Measurements from ENCODE around the gene TMEM108.

Gene TMEM108

DNA sequence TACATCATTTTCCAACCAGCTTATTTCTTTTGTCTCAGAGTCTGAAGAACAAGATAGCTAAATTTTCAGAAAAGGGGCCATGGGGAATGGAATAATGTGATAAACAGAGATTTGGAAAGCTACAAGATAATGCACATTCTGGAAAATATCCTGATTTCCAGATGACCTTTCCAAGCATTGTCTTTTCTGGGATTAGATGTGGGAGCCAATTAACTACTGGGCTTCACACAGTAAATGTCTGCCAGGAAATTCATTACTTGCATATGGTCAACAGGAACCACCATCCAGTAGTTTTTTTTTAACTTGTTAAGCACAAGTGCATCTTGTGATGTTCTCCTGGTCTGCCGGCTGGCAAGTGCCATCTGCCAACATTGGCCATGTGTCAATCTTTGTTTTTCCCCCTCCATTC, 230.5 kb downstream of the TMEM108 start:
- no peaks in the 10 kb centered on the region for H3K79me2 ChIP-seq (ENCODE audit: insufficient read depth, low read length)
- H3K27ac ChIP-seq (ENCODE audit: low read length), result no peak overlapping the region
- no peaks in the 10 kb centered on the region for H3K27me3 ChIP-seq (ENCODE audit: insufficient read depth, low read length, poor library complexity)
- H3K9me3 ChIP-seq (ENCODE audit: insufficient read depth, low read length, severe bottlenecking), result no peaks in the 10 kb centered on the region
- H3K4me3 ChIP-seq (ENCODE audit: low read depth in 1 of 2, low read length in 2 of 2), result no peak overlapping the region
- H3K4me1 ChIP-seq (ENCODE audit: insufficient read depth, low read length), result no peaks in the 10 kb centered on the region
- no peak overlapping the region for H2AFZ ChIP-seq (ENCODE audit: low read depth, low read length)
- no peak overlapping the region for H3K4me2 ChIP-seq (ENCODE audit: insufficient read depth, low read length)
- no peak for TF ChIP-seq EZH2 (IDR thresholded peaks at IDR 0.05; ENCODE audit: borderline replicate concordance, low read depth, low read length, severe bottlenecking)
- TF ChIP-seq, protein P1, sequence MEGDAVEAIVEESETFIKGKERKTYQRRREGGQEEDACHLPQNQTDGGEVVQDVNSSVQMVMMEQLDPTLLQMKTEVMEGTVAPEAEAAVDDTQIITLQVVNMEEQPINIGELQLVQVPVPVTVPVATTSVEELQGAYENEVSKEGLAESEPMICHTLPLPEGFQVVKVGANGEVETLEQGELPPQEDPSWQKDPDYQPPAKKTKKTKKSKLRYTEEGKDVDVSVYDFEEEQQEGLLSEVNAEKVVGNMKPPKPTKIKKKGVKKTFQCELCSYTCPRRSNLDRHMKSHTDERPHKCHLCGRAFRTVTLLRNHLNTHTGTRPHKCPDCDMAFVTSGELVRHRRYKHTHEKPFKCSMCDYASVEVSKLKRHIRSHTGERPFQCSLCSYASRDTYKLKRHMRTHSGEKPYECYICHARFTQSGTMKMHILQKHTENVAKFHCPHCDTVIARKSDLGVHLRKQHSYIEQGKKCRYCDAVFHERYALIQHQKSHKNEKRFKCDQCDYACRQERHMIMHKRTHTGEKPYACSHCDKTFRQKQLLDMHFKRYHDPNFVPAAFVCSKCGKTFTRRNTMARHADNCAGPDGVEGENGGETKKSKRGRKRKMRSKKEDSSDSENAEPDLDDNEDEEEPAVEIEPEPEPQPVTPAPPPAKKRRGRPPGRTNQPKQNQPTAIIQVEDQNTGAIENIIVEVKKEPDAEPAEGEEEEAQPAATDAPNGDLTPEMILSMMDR (IDR thresholded peaks at IDR 0.05; ENCODE audit: borderline replicate concordance, extremely low read depth, low read length, poor library complexity, severe bottlenecking), result no peak
- no peak overlapping the region for H3K9ac ChIP-seq (ENCODE audit: low read depth, low read length)
- ATAC-seq (ENCODE audit: insufficient read depth, low read depth), result no peak
- H4K20me1 ChIP-seq (ENCODE audit: insufficient read depth, low read length), result no peaks in the 10 kb centered on the region
- no peak for DNase-seq
- no peaks in the 10 kb centered on the region for H3K36me3 ChIP-seq (ENCODE audit: insufficient read depth, low read length)

DNA sequence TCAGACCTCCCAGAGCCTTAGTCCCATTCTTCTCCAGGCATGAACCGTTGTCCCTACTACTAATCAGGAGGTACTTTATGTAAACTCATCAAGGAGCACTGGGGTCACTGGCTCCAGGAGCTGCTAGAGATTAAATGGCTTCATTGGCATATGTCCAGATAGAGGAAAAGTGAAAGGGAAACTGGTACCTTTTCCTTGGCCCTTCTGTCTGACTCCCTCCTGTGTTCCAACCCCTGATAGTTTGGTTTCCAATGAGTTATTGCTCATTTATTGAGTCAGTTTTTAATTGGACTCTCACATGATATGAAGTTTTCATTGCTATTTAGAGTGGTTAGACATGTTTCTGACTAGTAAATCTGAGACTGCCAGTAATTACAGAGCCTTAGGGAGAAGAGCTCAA, 231.2 kb downstream of the TMEM108 start:
- no peak for TF ChIP-seq EZH2 (IDR thresholded peaks at IDR 0.05; ENCODE audit: borderline replicate concordance, low read depth, low read length, severe bottlenecking)
- TF ChIP-seq, protein P1 (IDR thresholded peaks at IDR 0.05; ENCODE audit: borderline replicate concordance, extremely low read depth, low read length, poor library complexity, severe bottlenecking), result no peak
- Histone ChIP-seq H3K9me3 (ENCODE audit: insufficient read depth, low read length, severe bottlenecking) (no peaks in the 10 kb centered on the region), H3K79me2 (ENCODE audit: insufficient read depth, low read length) (no peaks in the 10 kb centered on the region), H3K4me3 (ENCODE audit: low read depth in 1 of 2, low read length in 2 of 2) (no peak overlapping the region), H3K4me1 (ENCODE audit: insufficient read depth, low read length) (no peaks in the 10 kb centered on the region), H3K27ac (ENCODE audit: low read length) (no peak overlapping the region), H3K9ac (ENCODE audit: low read depth, low read length) (no peak overlapping the region), H3K27me3 (ENCODE audit: insufficient read depth, low read length, poor library complexity) (no peaks in the 10 kb centered on the region), H4K20me1 (ENCODE audit: insufficient read depth, low read length) (no peaks in the 10 kb centered on the region), H2AFZ (ENCODE audit: low read depth, low read length) (no peak overlapping the region), H3K4me2 (ENCODE audit: insufficient read depth, low read length) (no peak overlapping the region), H3K36me3 (ENCODE audit: insufficient read depth, low read length) (no peaks in the 10 kb centered on the region)
- ATAC-seq (ENCODE audit: insufficient read depth, low read depth) (no peak), DNase-seq (no peak)

DNA sequence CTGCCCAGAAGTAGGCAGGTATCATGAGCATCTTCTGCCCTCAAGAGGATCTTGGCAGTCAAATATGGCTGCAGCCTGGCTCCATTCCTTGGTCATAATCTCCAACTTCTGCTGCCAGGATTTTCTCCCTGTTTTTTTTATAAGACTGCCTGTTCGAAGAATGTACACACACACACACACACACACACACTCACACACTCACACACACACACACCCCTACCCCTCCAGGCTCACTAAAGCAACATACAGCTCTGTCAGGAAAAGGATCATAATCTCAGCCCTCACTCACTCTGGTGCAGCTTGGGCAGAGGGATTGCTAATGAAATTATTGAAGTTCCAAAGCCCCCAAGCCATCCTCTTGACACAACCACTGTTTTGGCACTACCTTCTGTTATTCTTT, 232.4 kb downstream of the TMEM108 start:
- Histone ChIP-seq H2AFZ (ENCODE audit: low read depth, low read length) (no peak overlapping the region), H3K36me3 (ENCODE audit: insufficient read depth, low read length) (no peaks in the 10 kb centered on the region), H3K9ac (ENCODE audit: low read depth, low read length) (no peak overlapping the region), H3K27me3 (ENCODE audit: insufficient read depth, low read length, poor library complexity) (no peaks in the 10 kb centered on the region), H3K79me2 (ENCODE audit: insufficient read depth, low read length) (no peaks in the 10 kb centered on the region), H3K27ac (ENCODE audit: low read length) (no peak overlapping the region), H4K20me1 (ENCODE audit: insufficient read depth, low read length) (no peaks in the 10 kb centered on the region), H3K4me2 (ENCODE audit: insufficient read depth, low read length) (no peak overlapping the region), H3K4me3 (ENCODE audit: low read depth in 1 of 2, low read length in 2 of 2) (no peak overlapping the region), H3K4me1 (ENCODE audit: insufficient read depth, low read length) (no peaks in the 10 kb centered on the region), H3K9me3 (ENCODE audit: insufficient read depth, low read length, severe bottlenecking) (no peaks in the 10 kb centered on the region)
- ATAC-seq (ENCODE audit: insufficient read depth, low read depth) (no peak), DNase-seq (no peak)
- TF ChIP-seq, protein P1 (IDR thresholded peaks at IDR 0.05; ENCODE audit: borderline replicate concordance, extremely low read depth, low read length, poor library complexity, severe bottlenecking), result no peak
- no peak for TF ChIP-seq EZH2 (IDR thresholded peaks at IDR 0.05; ENCODE audit: borderline replicate concordance, low read depth, low read length, severe bottlenecking)

DNA sequence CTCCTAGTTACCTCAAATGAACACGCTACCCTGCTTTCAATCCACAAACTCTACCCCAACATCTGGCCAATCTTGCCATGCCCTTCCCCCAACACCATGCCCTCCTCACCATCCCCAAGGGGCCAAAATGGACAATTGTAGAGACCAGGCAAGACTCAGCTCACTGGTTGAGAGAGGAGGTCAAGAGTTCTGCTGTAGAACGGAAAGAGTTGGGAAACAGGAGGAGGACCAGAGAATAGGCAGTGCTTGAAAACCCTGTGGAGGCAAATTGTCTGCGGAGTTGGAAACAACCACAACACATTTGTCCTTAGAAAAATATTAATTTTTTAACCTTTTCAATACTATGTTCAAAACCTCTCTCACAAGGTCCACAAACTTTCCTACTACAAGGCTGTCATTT, 232.9 kb downstream of the TMEM108 start:
- H3K79me2 ChIP-seq (ENCODE audit: insufficient read depth, low read length), result no peaks in the 10 kb centered on the region
- DNase-seq (no peak), ATAC-seq (ENCODE audit: insufficient read depth, low read depth) (no peak)
- H3K9me3 ChIP-seq (ENCODE audit: insufficient read depth, low read length, severe bottlenecking), result no peaks in the 10 kb centered on the region
- H3K4me3 ChIP-seq (ENCODE audit: low read depth in 1 of 2, low read length in 2 of 2), result no peak overlapping the region
- H4K20me1 ChIP-seq (ENCODE audit: insufficient read depth, low read length), result no peaks in the 10 kb centered on the region
- no peak overlapping the region for H3K4me2 ChIP-seq (ENCODE audit: insufficient read depth, low read length)
- no peak overlapping the region for H3K27ac ChIP-seq (ENCODE audit: low read length)
- H2AFZ ChIP-seq (ENCODE audit: low read depth, low read length), result no peak overlapping the region
- TF ChIP-seq EZH2 (IDR thresholded peaks at IDR 0.05; ENCODE audit: borderline replicate concordance, low read depth, low read length, severe bottlenecking), result no peak
- TF ChIP-seq, protein P1 (IDR thresholded peaks at IDR 0.05; ENCODE audit: borderline replicate concordance, extremely low read depth, low read length, poor library complexity, severe bottlenecking), result no peak
- no peaks in the 10 kb centered on the region for H3K4me1 ChIP-seq (ENCODE audit: insufficient read depth, low read length)
- H3K36me3 ChIP-seq (ENCODE audit: insufficient read depth, low read length), result no peaks in the 10 kb centered on the region
- no peak overlapping the region for H3K9ac ChIP-seq (ENCODE audit: low read depth, low read length)
- H3K27me3 ChIP-seq (ENCODE audit: insufficient read depth, low read length, poor library complexity), result no peaks in the 10 kb centered on the region

Measured in DND-41 (cell line).